AG10803 (cell line): Measurements from ENCODE around the gene RBP2.

Experiments used
- DNase-seq: peaks from one replicate; pipeline ENCODE4 v3.0.0; 2010; ENCODE audit warnings: low read depth
- H3K4me3 ChIP-seq: 2 replicates; pipeline ENCODE4 v1.5.1; 2011; ENCODE audit warnings: mild to moderate bottlenecking, low read length, control low read depth
- TF ChIP-seq, protein P1 (sequence below): conservative IDR thresholded peaks from 2 replicates; pipeline ENCODE4 v1.5.1; 2011; ENCODE audit warnings: mild to moderate bottlenecking, low read length, control low read depth, inconsistent platforms

The RBP2 gene

DNA sequence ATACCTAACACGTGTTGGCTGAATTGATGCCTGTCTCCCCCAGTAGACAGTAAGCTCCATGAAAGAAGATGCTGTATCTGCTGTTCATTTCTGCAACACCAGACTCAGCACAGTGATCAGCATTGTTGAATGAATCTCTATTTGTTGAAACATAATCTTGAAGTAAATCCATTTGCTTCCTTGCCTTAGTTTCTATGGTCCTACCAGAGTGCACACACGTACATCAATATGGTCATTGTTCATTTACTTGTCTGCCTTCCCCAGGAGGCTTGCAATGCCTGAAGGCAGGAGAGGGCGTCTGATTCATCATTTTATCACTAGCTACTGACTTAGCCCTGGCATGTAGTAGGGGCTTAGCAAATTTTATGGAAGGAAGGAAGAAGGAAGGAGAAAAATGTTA lies 19.2 kb downstream of the RBP2 start:
- TF ChIP-seq, protein P1, sequence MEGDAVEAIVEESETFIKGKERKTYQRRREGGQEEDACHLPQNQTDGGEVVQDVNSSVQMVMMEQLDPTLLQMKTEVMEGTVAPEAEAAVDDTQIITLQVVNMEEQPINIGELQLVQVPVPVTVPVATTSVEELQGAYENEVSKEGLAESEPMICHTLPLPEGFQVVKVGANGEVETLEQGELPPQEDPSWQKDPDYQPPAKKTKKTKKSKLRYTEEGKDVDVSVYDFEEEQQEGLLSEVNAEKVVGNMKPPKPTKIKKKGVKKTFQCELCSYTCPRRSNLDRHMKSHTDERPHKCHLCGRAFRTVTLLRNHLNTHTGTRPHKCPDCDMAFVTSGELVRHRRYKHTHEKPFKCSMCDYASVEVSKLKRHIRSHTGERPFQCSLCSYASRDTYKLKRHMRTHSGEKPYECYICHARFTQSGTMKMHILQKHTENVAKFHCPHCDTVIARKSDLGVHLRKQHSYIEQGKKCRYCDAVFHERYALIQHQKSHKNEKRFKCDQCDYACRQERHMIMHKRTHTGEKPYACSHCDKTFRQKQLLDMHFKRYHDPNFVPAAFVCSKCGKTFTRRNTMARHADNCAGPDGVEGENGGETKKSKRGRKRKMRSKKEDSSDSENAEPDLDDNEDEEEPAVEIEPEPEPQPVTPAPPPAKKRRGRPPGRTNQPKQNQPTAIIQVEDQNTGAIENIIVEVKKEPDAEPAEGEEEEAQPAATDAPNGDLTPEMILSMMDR, result no peak
- H3K4me3 ChIP-seq, result no peak overlapping the region
- DNase-seq, result no peak

- DNase-seq, result no peak
- no peak overlapping the region for H3K4me3 ChIP-seq
- TF ChIP-seq, protein P1, result no peak
Measured at GRCh38 chr3:139456386-139456785, 19.9 kb downstream of the RBP2 start.

GRCh38 chr3:139455855-139456254 lies 20.5 kb downstream of the RBP2 start:
- TF ChIP-seq, protein P1, result no peak
- no peak for DNase-seq
- H3K4me3 ChIP-seq, result no peak overlapping the region

DNA sequence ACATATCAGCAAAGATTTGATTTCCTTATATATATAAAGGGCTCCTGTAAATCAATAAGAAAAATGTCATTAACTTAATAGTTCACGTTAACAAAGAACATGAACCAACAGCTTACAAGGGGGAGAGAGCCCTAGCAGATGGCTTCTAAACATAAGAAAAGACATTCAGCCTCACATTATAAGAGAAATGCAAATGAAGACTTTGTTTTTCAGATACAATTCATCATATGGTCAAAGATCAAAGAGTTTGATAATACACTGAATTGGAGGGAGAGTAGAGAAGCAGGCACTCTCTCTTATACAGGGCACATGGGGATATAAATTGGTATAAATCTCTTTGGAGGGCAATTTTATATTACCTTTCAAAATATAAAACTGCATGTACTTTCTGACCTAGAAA lies 21.1 kb downstream of the RBP2 start:
- no peak for DNase-seq
- TF ChIP-seq, protein P1, result no peak
- no peak overlapping the region for H3K4me3 ChIP-seq

DNA sequence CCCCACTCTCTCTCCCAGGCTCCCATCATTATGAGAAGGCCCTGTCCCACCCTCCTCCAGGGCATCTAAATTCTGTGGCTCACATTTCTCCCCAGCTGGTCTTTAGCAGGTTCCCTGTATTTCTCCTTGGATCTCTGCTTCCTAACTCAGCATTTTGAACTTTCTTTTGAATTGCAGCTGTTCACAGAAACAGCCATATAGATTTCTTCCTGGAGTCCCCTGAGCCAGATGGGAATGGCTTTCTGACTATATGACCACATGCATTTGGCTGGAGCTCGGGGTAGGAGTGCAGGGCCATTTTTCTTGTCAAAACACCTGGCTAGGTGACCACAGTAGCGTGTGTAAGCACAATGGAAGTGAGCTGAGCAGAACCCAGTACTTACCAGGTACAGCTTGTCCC lies 22.0 kb downstream of the RBP2 start:
- DNase-seq, result no peak
- no peak overlapping the region for H3K4me3 ChIP-seq
- TF ChIP-seq, protein P1, result no peak

GRCh38 chr3:139450159-139450558 lies 26.2 kb downstream of the RBP2 start:
- TF ChIP-seq, protein P1, result no peak
- no peak for DNase-seq
- no peak overlapping the region for H3K4me3 ChIP-seq

GRCh38 chr3:139449566-139449965 lies 26.8 kb downstream of the RBP2 start:
- H3K4me3 ChIP-seq, result no peak overlapping the region
- no peak for DNase-seq
- TF ChIP-seq, protein P1, result no peak
